ENCODE measurements around the gene ADCY10.
"Not testable (repeated sequence)": the region's sequence is repeated elsewhere in the genome, so short reads cannot be mapped to it uniquely, and the experiment has no call there.

Gene ADCY10, protein sequence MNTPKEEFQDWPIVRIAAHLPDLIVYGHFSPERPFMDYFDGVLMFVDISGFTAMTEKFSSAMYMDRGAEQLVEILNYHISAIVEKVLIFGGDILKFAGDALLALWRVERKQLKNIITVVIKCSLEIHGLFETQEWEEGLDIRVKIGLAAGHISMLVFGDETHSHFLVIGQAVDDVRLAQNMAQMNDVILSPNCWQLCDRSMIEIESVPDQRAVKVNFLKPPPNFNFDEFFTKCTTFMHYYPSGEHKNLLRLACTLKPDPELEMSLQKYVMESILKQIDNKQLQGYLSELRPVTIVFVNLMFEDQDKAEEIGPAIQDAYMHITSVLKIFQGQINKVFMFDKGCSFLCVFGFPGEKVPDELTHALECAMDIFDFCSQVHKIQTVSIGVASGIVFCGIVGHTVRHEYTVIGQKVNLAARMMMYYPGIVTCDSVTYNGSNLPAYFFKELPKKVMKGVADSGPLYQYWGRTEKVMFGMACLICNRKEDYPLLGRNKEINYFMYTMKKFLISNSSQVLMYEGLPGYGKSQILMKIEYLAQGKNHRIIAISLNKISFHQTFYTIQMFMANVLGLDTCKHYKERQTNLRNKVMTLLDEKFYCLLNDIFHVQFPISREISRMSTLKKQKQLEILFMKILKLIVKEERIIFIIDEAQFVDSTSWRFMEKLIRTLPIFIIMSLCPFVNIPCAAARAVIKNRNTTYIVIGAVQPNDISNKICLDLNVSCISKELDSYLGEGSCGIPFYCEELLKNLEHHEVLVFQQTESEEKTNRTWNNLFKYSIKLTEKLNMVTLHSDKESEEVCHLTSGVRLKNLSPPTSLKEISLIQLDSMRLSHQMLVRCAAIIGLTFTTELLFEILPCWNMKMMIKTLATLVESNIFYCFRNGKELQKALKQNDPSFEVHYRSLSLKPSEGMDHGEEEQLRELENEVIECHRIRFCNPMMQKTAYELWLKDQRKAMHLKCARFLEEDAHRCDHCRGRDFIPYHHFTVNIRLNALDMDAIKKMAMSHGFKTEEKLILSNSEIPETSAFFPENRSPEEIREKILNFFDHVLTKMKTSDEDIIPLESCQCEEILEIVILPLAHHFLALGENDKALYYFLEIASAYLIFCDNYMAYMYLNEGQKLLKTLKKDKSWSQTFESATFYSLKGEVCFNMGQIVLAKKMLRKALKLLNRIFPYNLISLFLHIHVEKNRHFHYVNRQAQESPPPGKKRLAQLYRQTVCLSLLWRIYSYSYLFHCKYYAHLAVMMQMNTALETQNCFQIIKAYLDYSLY (N-terminal part only)

DNA sequence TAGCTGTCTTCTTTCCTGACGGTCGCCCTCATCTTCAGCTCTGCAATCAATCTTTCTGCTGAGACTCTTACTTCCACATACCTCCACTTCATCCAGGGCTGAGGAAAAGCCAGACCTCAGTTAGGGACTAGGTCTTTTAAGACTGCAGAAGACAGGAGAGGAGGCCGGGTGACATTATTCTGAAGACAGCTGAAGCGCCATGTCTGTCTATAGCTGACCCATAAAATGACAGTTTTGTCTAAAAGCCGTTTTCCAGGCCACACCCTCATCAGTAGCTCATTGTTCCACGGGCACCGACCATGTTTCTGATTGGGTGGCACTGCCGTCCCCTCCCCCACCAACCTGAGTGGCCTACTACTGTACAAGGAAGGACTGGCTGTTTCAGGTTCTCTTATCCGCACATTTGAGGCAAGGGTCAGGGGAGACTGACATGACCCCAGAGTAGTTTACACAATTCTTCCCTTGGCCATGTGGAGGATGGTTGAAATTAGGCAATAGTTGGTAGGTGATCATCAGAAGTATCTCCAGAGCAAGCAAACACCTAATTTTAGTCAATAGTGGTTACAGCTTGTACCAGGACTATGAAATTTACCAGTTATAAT is at the start of gene ADCY10:
Gene ADCY10 (minus strand): TSS at position 240 of the 602 bp plus-strand sequence. CDS start 8,994 bp downstream, outside the sequence.
- DNase-seq (ENCODE audit: low read depth in 3 of 3): no peak

- DNase-seq (ENCODE audit: low read depth in 3 of 3): no peak
These were observed 43.8 kb upstream of the ADCY10 start for GRCh38 chr1:167957710-167958109.

- DNase-seq (ENCODE audit: low read depth in 3 of 3): no peak
These were observed 42.0 kb upstream of the ADCY10 start for GRCh38 chr1:167955915-167956314.

DNA sequence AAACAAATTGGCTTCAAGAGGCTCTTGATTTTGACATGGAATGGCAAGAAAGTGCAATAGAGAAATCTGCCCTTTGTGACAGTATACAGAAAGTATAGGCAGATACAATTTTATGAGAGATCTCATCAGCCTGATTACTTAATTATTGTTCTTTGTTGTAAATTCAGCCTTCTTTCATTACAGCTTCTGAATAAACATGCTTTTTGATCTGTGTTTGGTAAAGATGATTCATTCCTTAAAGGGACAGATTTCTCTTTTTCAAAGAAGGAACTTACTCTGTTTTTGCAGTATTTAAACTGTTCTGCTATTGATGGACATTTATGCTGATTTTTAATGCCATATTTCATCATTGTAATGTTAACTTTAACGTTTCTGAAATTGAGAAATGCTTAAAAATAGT is 36.6 kb upstream of the ADCY10 start:
- no peak for DNase-seq (ENCODE audit: low read depth in 3 of 3)

GRCh38 chr1:167949785-167950184 is 35.9 kb upstream of the ADCY10 start:
- no peak for DNase-seq (ENCODE audit: low read depth in 3 of 3)

DNA sequence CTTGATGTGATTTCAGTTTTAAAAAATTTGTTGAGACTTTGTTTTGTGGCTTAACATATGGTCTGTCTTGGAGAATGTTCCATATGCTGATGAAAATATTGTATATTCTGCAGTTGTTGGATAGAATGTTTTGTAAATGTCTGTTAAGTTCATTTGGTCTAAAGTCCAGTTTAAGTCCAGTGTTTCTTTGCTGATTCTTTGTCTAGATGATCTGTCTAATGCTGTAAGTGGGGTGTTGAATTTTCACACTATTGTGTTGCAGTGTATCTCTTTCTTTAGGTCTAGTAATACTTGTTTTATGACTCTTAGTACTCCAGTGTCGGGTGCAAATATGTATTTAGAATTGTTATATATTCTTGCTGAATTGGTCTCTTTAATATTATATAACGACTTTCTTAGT is 33.8 kb upstream of the ADCY10 start:
- DNase-seq (ENCODE audit: low read depth in 3 of 3): no peak

DNA sequence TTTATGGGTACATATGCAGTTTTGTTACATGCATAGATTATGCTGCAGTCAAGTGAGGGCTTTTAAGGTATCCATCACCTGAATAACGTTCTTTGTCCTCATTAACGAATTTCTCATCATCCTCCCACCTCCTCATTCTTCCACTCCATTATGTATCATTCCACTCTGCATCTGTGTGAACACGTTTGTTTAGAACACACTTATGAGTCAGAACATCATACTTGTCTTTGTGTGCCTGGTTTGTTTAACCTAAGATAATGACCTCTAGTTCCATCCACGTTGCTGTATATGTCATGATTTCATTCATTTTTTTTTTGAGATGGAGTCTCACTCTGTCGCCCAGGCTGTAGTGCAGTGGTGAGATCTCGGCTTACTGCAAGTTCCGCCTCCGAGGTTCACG is 29.6 kb upstream of the ADCY10 start:
- DNase-seq (ENCODE audit: low read depth in 3 of 3): no peak

- no peak for DNase-seq (ENCODE audit: low read depth in 3 of 3)
These were observed 26.3 kb upstream of the ADCY10 start for GRCh38 chr1:167940264-167940663.

DNA sequence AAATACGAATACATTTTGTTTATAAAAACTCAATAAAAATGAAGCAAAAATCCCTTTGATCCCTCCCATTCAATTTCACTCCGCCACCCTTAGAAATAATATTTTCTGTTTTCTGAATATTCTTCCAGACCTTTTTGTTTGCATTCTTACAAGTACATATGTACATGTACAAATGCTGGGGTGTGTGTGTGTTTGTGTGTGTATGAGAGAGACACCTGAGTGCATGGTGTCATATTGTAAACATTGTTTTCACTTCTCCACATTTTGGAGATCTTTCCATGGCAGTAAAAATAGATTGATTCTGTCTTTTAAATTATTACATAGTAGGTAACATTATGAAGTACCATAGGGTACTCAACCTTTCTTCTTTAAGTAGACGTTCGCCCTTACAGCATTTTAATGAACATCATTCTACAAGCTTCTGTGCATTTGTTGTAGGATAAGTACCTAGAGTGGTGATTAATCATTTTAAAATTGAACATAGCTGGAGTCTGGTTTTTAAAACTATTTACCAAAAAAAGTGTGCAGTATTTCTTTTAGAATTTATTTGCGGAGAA is 24.2 kb upstream of the ADCY10 start:
- DNase-seq (ENCODE audit: low read depth in 3 of 3): no peak

- DNase-seq (ENCODE audit: low read depth in 3 of 3): no peak
These were observed 23.7 kb upstream of the ADCY10 start for GRCh38 chr1:167937709-167938010.

DNA sequence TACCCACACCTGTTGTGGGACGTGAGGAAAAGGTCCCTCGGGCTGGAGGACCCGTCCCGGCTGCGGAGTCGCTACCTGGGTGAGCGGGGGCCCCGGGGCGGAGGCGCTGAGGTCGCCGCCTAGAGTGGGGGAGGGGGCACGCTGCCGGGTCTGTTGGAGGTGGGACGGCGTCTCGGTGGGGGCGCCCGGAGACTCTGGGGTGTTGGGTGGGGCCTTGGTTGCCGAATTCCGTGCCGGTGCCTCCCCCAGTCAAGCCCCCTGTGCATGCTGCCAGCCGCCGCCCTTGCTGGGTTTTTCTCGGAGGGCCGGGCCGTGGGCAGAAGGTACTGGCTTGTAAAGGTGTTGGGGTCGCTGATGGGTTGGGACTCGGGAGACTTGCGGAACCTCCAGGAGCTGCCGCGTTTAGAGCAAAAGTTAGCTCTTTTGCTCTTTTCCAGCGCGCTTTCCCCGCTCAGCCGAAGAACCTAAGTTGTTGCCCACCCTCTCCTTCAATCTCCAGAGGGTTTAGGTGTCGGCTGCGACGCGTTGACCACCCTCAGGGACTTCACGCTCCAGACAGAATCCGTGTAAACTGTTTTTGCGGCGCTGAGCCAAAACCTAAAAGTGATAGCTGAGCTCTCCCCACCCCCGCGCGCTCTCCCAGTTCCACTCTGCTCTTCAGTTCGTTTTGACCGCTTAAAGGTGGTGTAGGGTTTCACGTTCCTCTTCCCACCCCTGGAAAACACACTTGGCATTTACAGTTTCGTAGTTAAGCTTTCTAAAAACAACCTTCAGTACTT is 23.2 kb upstream of the ADCY10 start, which contains the start of gene MPC2:
Gene MPC2 (minus strand): TSS at position 143 of the 779 bp plus-strand sequence. CDS start 1,231 bp downstream, outside the sequence.
- DNase-seq (ENCODE audit: low read depth in 3 of 3): peak; percentile 22 to 57 (median 30)

GRCh38 chr1:167936068-167936929 is 22.4 kb upstream of the ADCY10 start, which contains the start of gene DCAF6:
Gene DCAF6, plus strand, starts transcription at chr1:167936683. Its CDS starts 229 bp downstream, at chr1:167936912.
- peak; percentile 87 to 92 (median 89) for DNase-seq (ENCODE audit: low read depth in 3 of 3)

- DNase-seq (ENCODE audit: low read depth in 3 of 3): peak; percentile 11 to 21 (median 13)
These were observed 21.5 kb upstream of the ADCY10 start for GRCh38 chr1:167935216-167936067.

GRCh38 chr1:167934426-167935215 is 20.7 kb upstream of the ADCY10 start:
- DNase-seq (ENCODE audit: low read depth in 3 of 3): no peak

DNA sequence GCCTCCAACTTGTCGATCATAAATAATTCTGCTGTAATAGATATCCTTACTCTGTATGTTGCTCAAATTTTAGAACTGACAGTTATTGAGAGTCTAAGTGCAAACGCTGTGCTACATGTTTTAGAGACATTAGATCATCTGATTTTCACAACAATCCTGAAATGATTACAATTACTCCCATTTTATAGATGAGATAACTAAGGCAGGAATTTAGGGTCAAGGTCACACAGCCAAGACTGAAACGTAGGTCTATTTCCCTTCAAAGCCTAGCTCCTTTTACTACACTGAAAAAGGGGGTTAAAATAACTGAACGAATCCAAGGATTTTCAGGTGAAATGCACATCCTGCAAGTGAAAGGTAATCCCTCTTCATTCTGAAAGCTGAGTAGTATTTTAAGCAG is 19.9 kb upstream of the ADCY10 start:
- no peak for DNase-seq (ENCODE audit: low read depth in 3 of 3)

GRCh38 chr1:167929725-167930124 is 15.8 kb upstream of the ADCY10 start:
- no peak for DNase-seq (ENCODE audit: low read depth in 3 of 3)

DNA sequence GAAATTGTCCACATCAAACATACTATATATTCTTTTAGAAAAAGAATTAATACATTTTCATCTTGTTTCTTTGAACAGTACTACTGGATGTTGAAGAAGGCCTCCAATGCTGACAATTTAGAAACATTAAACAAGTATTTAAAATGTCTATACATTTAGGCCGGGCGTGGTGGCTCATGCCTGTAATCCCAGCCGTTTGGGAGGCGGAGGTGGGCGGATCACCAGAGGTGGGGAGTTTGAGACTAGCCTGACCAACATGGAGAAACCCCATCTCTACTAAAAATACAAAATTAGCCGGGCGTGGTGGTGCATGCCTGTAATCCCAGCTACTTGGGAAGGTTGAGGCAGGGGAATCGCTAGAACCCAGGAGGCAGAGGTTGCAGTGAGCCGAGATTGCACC is 15.0 kb upstream of the ADCY10 start:
- DNase-seq (ENCODE audit: low read depth in 3 of 3): not testable (repeated sequence)

- no peak for DNase-seq (ENCODE audit: low read depth in 3 of 3)
These were observed 14.5 kb upstream of the ADCY10 start for GRCh38 chr1:167928457-167928852.

Measured in stimulated activated CD4-positive, alpha-beta T cell treated with anti-CD3 and anti-CD28 coated beads, TNF-alpha, amount 100 ng/mL, for 48 hours (primary cell).